ENCODE results near the gene C2orf68.

- TF ChIP-seq EZH2phosphoT487 (IDR thresholded peaks at IDR 0.05; ENCODE audit: borderline replicate concordance, low read length) (no peak), CTCF (IDR thresholded peaks at IDR 0.05; ENCODE audit: low read depth, low read length, poor library complexity, severe bottlenecking) (no peak)
These were observed 39.2 kb upstream of the C2orf68 start for GRCh38 chr2:85651097-85651496.

Data from DOHH2 (cell line).